IPS DF 19.7 (cell line): ENCODE measurements around the gene PITPNM1.
"Not testable (repeated sequence)": the region's sequence is repeated elsewhere in the genome, so short reads cannot be mapped to it uniquely, and the experiment has no call there.

Experiments used
- DNase-seq: peaks from one replicate; pipeline ENCODE4 v3.0.0-alpha.2; 2013; ENCODE audit warnings: low read depth, low spot score

The PITPNM1 gene

DNA sequence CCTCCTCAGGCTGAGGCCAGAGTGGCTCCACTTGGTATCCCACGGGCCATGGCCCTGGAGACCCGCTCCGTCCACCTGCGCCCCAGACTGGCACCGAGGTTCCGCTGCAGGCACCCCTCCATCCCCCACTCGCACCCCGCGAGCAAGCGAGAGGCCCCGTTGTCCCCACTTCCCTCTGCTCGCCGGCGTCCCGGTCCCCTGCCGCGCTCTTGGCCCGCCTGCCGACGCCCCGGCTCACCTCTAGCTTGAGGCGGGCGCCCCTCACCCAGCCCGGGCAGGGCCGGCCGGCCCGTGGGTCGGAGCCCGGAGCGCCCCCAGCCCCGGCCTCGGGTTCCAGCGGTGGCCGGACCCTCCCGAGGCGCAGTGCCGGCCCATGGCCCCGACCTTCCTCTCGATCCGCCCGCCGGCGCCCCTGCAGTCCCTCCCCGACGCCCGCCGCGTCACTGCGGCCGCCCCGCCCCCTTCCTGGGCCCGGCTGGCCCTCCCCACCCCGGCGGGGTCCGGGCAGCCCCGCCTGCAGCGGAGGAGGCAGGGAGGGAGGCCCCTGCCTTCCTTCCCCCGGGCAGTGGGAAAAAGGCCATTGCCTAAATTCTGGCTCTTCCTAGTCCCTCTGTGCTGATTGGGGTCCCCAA lies at the start of gene PITPNM1:
TSS of gene PITPNM1 (minus strand) at position 414 of the 632 bp plus-strand sequence. CDS start 1,183 bp downstream, outside the sequence.
- DNase-seq, result no peak

DNA sequence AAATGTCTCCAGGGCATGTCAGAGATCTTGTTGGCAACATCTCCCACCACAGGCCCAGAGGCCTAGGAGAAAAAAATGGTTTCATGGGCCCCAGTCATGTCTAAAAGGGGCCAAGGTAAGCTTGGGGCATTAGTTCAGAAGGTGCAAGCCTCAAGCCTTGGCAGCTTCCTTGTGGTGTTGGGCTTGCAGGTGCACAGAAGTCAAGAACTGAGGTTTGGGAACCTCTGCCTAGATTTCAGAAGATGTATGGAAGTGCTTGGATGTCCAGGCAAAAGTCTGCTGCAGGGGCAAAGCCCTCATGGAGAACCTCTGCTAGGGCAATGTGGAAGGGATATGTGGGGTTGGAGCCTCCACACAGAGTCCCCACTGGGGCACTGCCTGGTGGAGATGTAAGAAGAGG lies 46.5 kb upstream of the PITPNM1 start:
- not testable (repeated sequence) for DNase-seq

DNA sequence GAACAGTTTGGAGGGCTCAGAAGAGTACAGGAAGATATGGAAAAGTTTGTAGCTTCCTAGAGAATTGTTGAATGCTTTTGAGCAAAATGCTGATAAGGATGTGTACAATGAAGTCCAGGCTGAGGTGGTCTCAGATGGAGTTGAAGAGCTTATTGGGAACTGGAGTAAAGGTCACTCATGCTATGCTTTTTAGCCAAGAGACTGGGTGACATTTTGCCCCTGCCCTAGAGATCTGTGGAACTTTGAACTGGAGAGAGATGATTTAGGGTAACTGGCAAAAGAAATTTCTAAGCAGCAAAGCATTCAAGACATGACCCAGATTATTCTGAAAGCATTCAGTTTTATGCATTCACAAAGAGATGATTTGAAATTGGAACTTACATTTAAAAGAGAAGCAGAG lies 46.0 kb upstream of the PITPNM1 start:
- no peak for DNase-seq

DNA sequence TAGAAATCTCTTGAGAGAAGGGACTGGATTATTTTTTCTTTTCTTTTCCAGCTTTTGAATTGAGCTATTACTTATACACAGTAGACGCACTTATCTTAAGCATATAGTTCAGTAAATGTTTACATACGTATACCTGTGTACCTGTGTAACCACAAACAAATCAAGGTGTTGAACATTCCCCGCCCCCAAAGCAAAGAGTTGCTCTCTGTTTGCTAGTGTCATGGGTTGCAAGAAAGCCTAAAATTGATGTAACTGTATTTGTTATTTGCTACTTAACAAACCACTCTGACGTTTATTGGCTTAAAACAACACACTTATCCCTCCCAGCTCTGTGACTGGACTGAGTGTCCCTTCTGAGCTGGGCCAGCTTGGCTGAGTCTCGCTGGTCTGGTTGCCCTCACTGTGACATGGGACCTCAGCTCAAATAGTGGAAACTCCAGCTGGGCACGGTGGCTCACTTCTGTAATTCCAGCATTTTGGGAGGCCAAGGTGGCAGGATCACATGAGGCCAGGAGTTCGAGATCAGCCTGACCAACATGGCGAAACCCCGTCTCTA lies 43.5 kb upstream of the PITPNM1 start:
- no peak for DNase-seq

DNA sequence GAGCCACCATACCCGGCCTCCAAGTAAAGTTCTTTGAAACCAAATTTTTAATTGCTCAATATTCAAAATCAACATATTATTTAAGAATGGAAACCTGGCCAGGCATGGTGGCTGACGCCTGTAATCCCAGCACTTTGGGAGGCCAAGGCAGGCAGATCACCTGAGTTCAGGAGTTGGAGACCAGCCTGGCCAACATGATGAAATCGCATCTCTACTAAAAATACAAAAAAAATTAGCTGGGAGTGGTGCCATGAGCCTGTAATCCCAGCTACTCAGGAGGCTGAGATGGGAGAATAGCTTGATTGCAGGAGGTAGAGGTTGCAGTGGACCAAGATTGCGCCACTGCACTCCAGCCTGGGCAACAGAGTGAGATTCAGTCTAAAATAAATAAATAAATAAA lies 42.9 kb upstream of the PITPNM1 start:
- DNase-seq, result not testable (repeated sequence)

DNA sequence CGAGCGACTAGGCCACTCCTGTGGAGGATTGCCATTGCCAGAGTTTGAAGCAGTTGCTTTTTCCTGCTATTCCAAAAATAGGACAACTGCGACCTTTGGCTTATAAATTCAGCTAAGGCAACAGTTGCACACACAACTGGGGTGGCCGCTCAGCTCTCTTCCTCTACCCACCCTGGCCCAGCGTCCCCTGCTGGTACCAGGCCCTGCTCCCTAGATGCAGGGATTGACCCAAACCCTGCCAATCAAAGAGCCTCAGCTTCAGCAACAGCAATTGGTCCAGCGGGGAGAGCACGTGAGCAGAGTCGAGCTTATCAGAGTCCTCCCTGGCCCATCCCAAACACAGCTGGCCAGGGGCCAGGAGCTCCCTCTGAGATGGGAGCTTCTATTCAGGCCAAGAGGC lies 40.1 kb upstream of the PITPNM1 start:
- DNase-seq, result no peak

DNA sequence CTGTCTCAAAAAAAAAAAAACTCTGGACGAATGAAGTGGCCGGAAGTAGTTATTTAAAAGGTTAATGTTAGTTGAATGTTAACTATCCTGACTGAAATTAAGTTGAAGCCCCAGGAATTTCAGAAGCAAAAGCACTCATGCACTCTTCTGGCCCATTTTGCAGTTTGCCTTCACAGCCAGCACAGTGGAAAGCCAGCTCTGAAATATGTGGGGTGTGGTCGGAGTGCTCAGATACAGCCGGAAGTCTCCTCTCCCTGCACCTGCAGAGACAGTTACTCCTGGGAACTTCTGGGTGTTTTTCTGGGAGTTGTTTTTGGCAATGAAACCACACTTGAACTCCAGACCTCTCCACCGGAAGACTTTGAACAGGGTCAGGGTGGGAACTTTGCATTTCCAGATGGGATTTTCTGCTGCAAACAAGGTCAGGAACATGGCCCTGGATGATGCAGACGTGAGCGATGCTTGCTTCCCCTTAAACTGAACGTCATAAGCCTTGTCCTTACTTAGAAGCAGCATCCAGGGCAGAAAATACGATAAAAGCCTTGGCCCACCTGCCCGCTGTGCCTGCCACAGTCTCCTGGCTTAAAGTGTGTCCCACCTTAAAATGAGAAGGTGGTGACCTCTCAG lies 39.6 kb upstream of the PITPNM1 start:
- DNase-seq, result no peak

DNA sequence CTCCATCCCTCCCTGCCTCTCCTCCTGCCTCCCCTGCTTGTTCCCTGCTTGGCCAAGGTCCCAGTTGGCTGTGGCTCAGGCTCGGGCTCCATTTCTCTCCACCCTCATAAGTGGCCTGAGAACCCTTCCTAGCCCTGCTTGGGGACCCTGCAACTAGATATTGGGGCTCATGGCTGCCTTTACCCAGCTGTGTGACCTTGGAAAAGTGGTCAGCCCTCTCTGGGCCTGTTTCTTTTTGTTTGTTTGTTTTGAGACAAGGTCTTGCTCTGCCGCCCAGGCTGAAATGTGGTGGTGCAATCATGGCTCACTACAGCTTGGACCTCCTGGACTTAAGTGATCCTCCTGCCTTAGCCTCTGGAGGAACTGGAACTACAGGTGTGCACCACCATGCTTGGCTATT lies 38.4 kb upstream of the PITPNM1 start:
- DNase-seq, result no peak

DNA sequence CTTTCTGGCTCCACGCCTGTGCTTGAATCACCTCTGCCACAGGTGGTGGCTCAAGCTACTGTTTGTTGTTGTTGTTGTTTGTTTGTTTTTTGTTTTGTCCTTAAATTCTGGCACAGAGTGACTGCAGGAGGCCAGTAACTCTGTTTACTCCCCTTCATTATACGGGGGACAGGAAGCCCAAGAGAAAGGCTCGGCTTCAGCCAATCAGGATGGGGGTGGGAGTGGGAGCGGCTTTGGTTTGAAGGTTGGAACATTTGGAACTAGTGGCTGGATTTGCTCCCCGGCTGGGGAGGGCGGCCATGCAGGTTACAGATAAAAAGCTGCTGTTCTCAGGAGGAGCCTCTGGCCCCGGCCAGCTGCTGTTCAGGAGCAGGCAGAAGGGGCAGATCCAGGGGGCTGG lies 37.8 kb upstream of the PITPNM1 start:
- no peak for DNase-seq

DNA sequence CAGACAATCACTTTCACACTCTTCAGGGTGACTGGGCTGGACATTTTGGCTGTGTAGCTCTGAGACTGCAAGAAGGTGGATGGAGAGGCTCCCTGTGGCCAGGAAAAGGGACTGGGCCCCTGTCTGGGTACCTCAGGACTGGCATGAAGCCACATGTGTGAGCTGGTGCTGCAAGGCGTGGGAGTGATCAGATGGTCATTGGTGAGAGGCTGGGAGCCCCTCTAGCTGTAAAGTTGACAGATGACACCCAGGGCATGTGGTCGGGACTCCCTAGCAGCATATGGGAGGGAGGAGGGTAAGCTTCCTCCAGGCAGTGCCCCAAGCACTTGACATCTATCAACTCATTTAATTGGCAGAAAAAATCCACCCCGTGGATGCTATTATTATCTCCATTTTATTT lies 37.0 kb upstream of the PITPNM1 start:
- no peak for DNase-seq

DNA sequence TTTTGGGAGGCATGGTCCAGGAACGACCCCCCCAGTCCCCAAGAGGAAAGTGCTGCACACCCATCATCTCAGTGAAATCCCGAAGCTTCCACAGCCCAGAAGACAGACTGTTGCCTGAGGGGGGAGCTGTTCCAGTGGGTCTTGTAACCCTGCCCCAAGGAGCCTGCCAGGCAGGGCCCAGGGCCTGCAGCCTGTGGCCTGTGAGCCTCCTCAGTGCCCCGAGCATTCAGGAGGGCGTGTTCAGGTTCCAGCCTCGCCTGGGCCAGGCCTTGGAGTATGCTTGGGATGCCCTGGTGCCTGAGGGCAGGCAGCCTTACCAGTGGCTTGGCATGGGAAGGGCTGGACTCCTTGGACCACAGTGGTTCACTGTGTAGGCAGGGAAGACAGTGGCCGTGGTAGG lies 36.0 kb upstream of the PITPNM1 start:
- DNase-seq, result no peak

DNA sequence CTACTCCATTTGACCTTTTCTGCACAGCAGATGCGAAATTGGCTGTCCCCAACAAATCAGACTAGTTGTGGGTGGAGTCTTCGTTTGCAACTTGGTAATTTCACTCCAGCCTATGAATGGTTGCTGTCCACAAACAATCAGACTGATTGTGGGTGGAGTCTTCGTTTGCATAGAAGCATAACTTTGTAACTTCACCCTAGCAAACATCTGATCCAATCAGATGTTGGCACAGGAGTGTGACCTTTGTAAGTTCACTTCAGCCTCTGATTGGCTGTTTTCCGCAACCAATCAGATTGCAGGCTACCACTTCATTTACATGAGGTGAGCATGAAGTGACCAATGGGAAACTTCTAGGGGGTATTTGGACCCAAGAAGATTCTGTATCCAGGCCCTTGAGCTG lies 34.4 kb upstream of the PITPNM1 start:
- no peak for DNase-seq

DNA sequence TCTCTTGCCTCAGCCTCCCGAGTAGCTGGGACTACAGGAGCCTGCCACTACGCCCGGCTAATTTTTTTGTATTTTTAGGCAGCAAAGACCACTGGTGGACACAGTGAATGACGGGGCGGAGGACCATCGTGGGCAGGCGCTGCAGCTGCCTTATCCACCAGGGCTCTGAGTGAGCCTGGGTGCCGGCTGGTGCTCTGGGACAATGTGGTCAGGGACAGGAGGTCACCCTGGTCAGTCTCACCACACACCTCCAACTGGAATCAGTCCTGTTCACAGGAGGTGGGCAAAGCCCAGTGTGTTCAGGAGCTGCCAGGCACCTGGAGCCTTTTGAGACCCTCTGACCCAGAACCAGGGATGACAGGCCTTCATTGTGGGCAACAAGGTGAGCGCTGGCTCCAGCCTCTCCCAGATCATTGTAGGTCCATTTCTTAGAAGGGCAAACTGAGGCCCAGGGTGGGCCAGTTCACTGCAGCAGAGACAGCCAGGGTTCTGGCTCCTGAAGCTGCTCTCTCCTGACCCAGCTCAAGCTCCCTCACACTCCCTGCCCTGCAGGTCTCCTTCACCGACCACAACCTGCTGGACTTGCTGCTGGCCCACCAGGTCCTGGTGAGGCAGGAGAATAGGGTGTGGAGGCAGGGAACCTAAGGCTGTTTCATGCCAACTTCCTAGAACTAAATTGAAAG lies 33.8 kb upstream of the PITPNM1 start:
- DNase-seq, result no peak

DNA sequence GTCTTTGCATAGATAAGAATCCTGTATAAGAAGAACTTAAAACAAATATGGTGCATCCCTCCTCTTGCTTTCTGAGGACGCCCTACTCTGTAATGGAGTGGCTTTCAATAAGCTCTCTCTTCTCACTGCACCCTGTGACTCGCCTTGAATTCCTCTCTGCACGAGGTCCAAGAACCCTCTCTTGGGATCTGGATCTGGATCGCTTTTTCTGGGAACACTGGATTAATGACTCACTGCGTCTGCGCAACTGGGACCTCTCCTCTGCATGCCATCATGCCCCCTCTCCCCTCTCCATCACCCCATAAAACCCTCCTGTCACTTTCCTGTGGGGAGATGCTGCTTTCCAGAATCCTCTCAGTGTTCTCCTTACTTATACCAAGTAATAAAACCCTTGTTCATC lies 33.1 kb upstream of the PITPNM1 start:
- no peak for DNase-seq

DNA sequence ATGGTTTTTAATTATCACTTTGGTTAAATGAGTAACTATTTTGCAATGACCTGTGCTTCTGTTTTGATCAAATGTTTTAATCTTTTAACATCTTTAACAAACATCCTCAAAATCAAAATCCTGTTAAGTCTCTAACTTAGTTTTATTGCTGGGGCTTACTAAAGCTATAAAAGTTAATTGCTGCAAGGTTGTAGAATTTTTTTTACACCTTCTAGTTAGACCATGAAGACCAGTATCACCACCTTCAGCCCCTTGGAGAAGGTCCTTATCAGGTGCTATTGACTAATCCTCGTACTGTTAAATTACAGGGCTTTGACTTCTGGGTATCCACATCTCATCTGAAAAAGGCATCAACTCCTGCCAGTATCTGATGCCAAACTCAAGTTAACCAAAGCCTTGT lies 30.4 kb upstream of the PITPNM1 start:
- DNase-seq, result no peak

DNA sequence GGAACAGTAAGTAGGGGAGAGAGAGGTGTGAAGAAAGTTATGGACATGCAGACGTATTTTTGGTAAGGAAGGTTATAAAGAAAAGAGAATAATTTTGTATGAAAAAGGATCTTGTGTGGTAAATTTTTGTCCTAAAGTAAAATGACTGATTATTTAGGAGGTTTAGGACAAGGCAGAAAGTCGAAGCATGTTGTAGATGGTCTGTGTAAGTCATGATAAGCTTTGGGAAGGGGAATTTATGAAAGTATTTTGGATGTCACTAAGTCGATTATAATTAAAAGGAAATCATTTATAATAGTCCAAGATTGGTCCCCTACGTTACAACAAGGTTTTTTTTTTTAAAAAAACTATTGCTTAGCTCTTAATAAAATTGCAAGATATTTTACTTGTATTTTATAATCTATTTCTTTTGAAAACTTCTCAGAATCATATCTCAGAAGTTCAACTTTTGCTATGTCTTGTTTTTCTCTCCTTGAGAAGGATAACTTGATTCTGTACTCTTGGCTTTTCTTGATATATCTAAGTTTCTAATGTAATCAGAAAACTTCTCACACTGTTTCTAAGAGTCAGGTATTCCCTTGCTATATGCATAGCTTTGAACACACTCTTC lies 29.0 kb upstream of the PITPNM1 start:
- no peak for DNase-seq

DNA sequence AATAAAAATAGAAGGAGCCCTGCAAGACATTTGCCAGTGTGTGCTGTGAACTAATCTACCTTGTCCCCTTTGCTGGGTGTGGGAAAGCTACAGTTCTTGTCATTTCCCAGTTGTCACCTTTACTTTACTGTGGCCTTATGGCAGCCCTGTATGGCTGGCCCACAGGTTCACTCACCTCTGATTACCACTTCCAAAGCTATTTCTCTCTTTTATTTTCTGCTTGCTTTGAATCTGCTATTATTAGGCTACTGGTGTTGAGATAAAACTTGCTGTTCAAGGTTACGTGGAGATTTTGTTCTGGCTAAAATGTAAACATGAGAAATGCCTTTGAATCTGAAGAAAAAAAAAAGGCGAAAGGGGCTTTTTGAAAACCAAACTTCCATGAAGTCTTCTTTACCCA lies 27.7 kb upstream of the PITPNM1 start:
- no peak for DNase-seq

DNA sequence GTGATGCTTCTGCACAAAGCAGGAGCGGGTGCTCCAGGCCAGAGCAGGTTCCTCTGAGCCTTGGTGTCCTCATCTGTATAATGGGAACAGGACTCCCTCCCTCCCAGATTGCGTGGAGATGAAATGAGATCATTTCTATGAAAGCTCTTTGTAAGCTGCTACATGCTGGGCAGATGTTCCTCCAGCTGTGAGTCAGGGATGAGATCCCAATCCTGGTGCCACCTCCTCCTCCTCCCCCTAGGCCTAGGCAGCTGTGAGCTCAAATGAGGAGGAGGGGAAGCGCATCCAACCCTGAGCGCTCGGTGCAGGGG lies 25.1 kb upstream of the PITPNM1 start:
- no peak for DNase-seq

DNA sequence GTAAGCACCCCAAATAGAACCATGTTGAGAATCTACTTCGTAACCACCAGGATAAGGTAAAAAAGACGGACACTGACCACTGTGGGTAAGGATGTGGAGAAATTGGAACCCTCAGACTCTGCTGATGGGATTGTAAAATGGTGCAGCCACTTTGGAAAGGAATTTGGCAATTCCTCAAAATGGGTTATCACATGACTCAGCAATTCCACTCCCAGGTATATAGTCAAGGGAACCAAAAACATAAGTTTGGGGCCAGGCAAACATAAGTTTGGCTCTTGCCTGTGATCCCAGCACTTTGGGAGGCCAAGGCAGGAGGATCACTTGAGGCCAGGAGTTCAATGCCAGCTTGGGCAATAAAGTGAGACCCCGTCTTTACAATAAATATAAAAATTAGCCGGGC lies 23.2 kb upstream of the PITPNM1 start:
- no peak for DNase-seq

DNA sequence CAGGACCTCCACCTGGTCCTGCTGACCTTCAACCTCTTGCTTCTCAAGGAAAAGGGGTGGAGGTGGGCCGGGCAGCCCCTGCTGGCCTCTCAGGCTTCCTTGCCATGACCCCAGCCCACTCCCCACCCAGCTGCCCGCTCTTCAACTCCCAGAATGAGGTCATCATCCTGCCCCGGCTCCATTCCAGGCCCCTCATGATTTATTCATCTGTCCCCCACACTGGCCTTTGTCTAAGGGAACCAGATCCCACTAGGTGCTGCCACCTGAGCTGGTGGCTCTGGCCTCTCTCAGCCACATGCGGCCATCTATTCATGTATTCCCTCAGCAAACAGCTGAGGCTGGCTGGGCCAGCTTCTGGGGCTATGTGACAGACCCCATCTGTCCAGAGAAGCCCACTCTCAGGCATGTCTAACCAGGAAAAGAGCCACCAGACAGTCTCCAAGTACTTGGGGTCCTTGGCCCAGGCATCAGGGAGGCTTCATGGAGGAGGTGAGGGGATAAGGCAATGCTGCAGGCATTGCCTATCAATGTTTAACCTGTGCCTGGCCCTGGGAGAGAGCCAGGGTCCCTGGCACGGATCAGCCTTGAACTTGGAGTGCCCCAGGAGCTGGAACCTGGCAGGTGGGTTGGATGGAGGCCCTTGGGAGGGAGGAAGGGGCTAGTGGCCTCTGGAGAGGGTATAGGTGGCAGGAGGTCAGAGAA lies 20.3 kb upstream of the PITPNM1 start:
- no peak for DNase-seq

DNA sequence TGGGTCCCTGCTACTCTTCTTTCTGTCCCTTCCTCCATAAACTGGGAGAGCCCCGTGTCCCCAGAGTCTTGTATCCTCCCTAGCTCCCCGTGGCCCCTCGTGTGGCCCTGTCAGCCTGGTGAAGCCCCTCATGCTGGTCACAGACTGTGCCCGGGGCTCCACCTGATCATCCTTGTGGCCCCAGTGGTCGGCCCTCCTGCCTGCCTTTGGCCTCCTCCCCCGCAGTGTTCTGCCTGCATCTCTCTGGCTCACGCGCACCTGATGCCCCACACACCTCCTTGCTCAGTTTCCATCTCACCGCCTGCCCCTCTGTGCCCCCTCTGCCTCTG lies 19.3 kb upstream of the PITPNM1 start:
- DNase-seq, result no peak
